ENCODE results near the gene CYP3A4.
A peak's percentile ranks its signal among the peaks of the same experiment; 100 is the strongest.
"Not testable (repeated sequence)": the region's sequence is repeated elsewhere in the genome, so short reads cannot be mapped to it uniquely, and the experiment has no call there.

The CYP3A4 gene

DNA sequence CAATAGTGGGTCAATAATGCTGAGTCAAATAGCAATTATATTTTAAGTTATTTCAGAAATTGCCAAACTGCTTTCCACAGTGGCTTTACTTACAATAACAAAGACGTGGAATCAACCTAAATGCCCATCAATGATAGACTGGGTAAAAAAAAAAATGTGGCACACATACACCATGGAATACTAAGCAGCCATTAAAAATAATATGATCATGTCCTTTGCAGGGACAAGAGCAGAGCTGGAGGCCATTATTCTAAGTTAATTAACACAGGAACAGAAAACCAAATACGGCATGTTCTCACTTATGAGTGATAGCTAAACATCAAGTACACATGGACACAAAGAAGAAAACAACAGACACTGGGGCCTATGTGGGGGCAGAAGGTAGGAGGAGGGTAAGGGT lies 15.0 kb upstream of the CYP3A4 start:
- Histone ChIP-seq H3K4me3 (ENCODE audit: low read depth, low read length) (no peak overlapping the region), H3K27ac (ENCODE audit: extremely low read depth, low read depth, low read length) (no peak overlapping the region), H3K9me3 (ENCODE audit: control insufficient read depth, insufficient read depth, low read depth, low read length) (no peaks in the 10 kb centered on the region), H3K36me3 (ENCODE audit: control insufficient read depth in 2 of 2, insufficient read depth in 1 of 2, low read length in 2 of 2) (no peaks in the 10 kb centered on the region), H3K4me1 (ENCODE audit: control insufficient read depth, insufficient read depth, low read length) (no peaks in the 10 kb centered on the region)
- ChIA-PET POLR2A (no interaction called here), CTCF (no interaction called here)
- TF ChIP-seq ZNF146 (tag by site-specific recombination; IDR thresholded peaks at IDR 0.05) = peak; percentile 61
- no peak for TF ChIP-seq KLF7 (tag by site-specific recombination; IDR thresholded peaks at IDR 0.05; ENCODE audit: borderline replicate concordance)
- TF ChIP-seq, protein P1, sequence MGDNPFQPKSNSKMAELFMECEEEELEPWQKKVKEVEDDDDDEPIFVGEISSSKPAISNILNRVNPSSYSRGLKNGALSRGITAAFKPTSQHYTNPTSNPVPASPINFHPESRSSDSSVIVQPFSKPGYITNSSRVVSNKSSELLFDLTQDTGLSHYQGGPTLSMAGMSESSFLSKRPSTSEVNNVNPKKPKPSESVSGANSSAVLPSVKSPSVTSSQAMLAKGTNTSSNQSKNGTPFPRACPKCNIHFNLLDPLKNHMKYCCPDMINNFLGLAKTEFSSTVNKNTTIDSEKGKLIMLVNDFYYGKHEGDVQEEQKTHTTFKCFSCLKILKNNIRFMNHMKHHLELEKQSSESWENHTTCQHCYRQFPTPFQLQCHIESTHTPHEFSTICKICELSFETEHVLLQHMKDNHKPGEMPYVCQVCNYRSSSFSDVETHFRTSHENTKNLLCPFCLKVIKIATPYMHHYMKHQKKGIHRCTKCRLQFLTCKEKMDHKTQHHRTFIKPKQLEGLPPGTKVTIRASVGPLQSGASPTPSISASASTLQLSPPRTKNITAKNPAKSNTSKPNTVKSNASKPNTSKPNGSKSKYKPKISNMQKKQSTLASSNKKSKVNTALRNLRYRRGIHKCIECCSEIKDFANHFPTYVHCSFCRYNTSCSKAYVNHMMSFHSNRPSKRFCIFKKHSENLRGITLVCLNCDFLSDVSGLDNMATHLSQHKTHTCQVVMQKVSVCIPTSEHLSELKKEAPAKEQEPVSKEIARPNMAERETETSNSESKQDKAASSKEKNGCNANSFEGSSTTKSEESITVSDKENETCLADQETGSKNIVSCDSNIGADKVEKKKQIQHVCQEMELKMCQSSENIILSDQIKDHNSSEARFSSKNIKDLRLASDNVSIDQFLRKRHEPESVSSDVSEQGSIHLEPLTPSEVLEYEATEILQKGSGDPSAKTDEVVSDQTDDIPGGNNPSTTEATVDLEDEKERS (tag by site-specific recombination; IDR thresholded peaks at IDR 0.05) = no peak
- TF ChIP-seq ZNF23 (tag by site-specific recombination; IDR thresholded peaks at IDR 0.05; ENCODE audit: borderline replicate concordance) = no peak
- no peak for TF ChIP-seq SALL2 (tag by site-specific recombination; IDR thresholded peaks at IDR 0.05; ENCODE audit: borderline replicate concordance)
- TF ChIP-seq ZNF335 (tag by site-specific recombination; conservative IDR thresholded peaks at IDR 0.05) = no peak
- no peak for TF ChIP-seq YY2 (tag by site-specific recombination; IDR thresholded peaks at IDR 0.05)
- no peak for TF ChIP-seq REPIN1 (tag by site-specific recombination; IDR thresholded peaks at IDR 0.05; ENCODE audit: low read depth)

DNA sequence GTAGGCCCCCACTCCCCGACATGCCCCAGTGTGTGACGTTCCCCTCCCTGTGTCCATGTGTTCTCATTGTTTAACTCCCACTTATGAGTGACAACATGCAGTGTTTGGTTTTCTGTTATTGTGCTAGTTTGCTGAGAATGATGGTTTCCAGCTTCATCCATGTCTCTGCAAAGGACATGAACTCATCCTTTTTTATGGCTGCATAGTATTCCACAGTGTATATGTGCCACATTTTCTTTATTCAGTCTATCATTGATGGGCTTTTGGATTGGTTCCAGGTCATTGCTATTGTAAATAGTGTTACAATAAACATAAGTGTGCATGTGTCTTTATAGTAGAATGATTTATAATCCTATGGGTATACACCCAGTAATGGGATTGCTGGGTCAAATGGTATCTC lies 11.9 kb upstream of the CYP3A4 start:
- TF ChIP-seq, protein P1 (tag by site-specific recombination; IDR thresholded peaks at IDR 0.05) = peak; percentile 88; the same call in 1 of the 2 replicates
- TF ChIP-seq ZNF146 (tag by site-specific recombination; IDR thresholded peaks at IDR 0.05) = peak; percentile 95
- POLR2A ChIA-PET = interaction anchor here (0.6 kb wide), 1 partner anchor 41 kb away, joined by 3 read pairs; no protein-coding TSS in a partner anchor
- CTCF ChIA-PET = not testable (repeated sequence)

DNA sequence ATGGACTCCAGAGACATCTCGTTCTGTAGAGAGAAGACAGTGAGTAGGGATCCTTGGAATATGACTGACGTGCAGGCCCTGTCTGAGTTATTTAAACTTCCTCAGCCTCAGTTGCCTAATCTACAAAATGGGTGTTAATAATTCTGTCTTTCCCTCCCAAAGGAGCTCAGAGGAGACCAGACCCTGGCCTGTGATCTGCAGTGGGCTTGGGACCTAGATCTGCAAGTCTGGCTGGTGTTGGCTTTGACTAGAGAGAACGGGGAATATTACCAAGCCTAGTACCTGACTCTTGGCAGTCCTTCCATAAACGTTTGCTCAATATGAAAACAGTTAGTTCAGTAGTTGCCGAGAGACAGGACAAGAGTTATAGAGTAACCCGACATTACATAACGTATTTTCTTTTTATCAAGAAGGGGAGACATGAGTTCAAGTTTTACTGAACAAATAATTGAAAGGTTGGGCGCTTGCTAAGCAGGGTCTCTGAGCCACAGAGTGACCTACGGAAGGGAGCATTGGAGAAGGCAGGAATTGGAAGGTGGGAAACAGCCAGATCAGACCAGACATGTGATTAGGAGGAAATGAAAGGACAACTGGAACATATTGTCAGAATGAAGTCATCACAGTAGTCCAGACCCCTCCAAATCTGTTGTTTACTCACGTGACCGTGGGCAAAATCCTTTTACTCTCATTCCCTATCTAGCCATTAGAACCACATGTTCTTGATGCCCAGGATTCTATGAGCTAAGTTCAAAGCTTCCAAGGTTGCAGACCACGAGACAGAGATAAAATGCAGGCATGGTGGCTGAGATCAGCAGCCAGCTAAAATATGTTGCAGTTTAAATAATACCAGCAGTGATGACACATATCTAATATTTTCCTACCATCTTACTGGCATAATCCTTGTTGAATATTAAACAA lies 10.9 kb upstream of the CYP3A4 start:
- no peaks in the 10 kb centered on the region for H3K4me1 ChIP-seq (ENCODE audit: control insufficient read depth, insufficient read depth, low read length)
- H3K36me3 ChIP-seq (ENCODE audit: control insufficient read depth in 2 of 2, insufficient read depth in 1 of 2, low read length in 2 of 2) = no peaks in the 10 kb centered on the region
- POLR2A ChIA-PET = no interaction called here
- H3K9me3 ChIP-seq (ENCODE audit: control insufficient read depth, insufficient read depth, low read depth, low read length) = no peaks in the 10 kb centered on the region
- H3K4me3 ChIP-seq (ENCODE audit: low read depth, low read length) = no peak overlapping the region
- H3K27ac ChIP-seq (ENCODE audit: extremely low read depth, low read depth, low read length) = no peak overlapping the region
- no peak for TF ChIP-seq ZNF211 (tag by site-specific recombination; IDR thresholded peaks at IDR 0.05; ENCODE audit: low read depth)
- no peak for TF ChIP-seq ZNF521 (tag by site-specific recombination; IDR thresholded peaks at IDR 0.05)
- TF ChIP-seq, protein P2, sequence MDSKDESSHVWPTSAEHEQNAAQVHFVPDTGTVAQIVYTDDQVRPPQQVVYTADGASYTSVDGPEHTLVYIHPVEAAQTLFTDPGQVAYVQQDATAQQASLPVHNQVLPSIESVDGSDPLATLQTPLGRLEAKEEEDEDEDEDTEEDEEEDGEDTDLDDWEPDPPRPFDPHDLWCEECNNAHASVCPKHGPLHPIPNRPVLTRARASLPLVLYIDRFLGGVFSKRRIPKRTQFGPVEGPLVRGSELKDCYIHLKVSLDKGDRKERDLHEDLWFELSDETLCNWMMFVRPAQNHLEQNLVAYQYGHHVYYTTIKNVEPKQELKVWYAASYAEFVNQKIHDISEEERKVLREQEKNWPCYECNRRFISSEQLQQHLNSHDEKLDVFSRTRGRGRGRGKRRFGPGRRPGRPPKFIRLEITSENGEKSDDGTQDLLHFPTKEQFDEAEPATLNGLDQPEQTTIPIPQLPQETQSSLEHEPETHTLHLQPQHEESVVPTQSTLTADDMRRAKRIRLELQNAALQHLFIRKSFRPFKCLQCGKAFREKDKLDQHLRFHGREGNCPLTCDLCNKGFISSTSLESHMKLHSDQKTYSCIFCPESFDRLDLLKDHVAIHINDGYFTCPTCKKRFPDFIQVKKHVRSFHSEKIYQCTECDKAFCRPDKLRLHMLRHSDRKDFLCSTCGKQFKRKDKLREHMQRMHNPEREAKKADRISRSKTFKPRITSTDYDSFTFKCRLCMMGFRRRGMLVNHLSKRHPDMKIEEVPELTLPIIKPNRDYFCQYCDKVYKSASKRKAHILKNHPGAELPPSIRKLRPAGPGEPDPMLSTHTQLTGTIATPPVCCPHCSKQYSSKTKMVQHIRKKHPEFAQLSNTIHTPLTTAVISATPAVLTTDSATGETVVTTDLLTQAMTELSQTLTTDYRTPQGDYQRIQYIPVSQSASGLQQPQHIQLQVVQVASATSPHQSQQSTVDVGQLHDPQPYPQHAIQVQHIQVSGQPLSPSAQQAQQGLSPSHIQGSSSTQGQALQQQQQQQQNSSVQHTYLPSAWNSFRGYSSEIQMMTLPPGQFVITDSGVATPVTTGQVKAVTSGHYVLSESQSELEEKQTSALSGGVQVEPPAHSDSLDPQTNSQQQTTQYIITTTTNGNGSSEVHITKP (tag by site-specific recombination; IDR thresholded peaks at IDR 0.05) = no peak
- no peak for TF ChIP-seq YY2 (tag by site-specific recombination; IDR thresholded peaks at IDR 0.05)
- TF ChIP-seq BCL11A (tag by site-specific recombination; IDR thresholded peaks at IDR 0.05; ENCODE audit: low read depth) = no peak
- no peak for TF ChIP-seq ZNF146 (tag by site-specific recombination; IDR thresholded peaks at IDR 0.05)
- TF ChIP-seq, protein P3, sequence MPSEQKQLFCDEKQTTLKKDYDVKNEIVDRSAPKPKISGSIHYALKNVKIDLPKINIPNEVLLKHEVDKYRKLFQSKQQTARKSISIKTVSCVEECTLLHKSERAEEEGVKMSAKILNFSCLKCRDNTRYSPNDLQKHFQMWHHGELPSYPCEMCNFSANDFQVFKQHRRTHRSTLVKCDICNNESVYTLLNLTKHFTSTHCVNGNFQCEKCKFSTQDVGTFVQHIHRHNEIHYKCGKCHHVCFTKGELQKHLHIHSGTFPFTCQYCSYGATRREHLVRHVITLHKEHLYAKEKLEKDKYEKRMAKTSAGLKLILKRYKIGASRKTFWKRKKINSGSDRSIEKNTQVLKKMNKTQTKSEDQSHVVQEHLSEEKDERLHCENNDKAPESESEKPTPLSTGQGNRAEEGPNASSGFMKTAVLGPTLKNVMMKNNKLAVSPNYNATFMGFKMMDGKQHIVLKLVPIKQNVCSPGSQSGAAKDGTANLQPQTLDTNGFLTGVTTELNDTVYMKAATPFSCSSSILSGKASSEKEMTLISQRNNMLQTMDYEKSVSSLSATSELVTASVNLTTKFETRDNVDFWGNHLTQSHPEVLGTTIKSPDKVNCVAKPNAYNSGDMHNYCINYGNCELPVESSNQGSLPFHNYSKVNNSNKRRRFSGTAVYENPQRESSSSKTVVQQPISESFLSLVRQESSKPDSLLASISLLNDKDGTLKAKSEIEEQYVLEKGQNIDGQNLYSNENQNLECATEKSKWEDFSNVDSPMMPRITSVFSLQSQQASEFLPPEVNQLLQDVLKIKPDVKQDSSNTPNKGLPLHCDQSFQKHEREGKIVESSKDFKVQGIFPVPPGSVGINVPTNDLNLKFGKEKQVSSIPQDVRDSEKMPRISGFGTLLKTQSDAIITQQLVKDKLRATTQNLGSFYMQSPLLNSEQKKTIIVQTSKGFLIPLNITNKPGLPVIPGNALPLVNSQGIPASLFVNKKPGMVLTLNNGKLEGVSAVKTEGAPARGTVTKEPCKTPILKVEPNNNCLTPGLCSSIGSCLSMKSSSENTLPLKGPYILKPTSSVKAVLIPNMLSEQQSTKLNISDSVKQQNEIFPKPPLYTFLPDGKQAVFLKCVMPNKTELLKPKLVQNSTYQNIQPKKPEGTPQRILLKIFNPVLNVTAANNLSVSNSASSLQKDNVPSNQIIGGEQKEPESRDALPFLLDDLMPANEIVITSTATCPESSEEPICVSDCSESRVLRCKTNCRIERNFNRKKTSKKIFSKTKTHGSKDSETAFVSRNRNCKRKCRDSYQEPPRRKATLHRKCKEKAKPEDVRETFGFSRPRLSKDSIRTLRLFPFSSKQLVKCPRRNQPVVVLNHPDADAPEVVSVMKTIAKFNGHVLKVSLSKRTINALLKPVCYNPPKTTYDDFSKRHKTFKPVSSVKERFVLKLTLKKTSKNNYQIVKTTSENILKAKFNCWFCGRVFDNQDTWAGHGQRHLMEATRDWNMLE (tag by site-specific recombination; conservative IDR thresholded peaks at IDR 0.05; ENCODE audit: low read depth) = no peak
- CTCF ChIA-PET = interaction anchor here (0.6 kb wide), 2 partner anchors 124 to 131 kb away, joined by 3 read pairs; no protein-coding TSS in a partner anchor

More for the DNA sequence above, 11.9 kb upstream of the CYP3A4 start:
- not testable (repeated sequence) for H3K27ac ChIP-seq (ENCODE audit: extremely low read depth, low read depth, low read length); H3K9me3 ChIP-seq (ENCODE audit: control insufficient read depth, insufficient read depth, low read depth, low read length); H3K4me3 ChIP-seq (ENCODE audit: low read depth, low read length); H3K4me1 ChIP-seq (ENCODE audit: control insufficient read depth, insufficient read depth, low read length); H3K36me3 ChIP-seq (ENCODE audit: control insufficient read depth in 2 of 2, insufficient read depth in 1 of 2, low read length in 2 of 2)

All from HEK293 (cell line).